GM23248 (cell line): ENCODE measurements around the gene GPR65. TPM values are rescaled to one million over a fixed set of nuclear protein-coding genes. Genes with fewer than 3 reads are reported as not detected.

ENCODE experiments used
- DNase-seq: peaks from one replicate; pipeline ENCODE4 v3.0.0-alpha.2; 2015
- H2AFZ ChIP-seq: fragments of 200-600 bp; sonication (generic); 2 replicates; pipeline ENCODE4 v1.6.1; 2016; ENCODE audit warnings: antibody characterized with exemption
- H3F3A ChIP-seq: fragments of 200-600 bp; sonication (generic); 2 replicates; pipeline ENCODE4 v1.6.1; 2016; ENCODE audit warnings: mild to moderate bottlenecking, antibody characterized with exemption, mixed run types; ENCODE audit not compliant: insufficient read depth
- H3K27ac ChIP-seq: fragments of 200-600 bp; sonication (generic); 2 replicates; pipeline ENCODE4 v1.5.1; 2016; ENCODE audit warnings: mild to moderate bottlenecking
- H3K27me3 ChIP-seq: fragments of 200-600 bp; sonication (generic); replicated peaks from 2 replicates; pipeline ENCODE4 v1.6.1; 2016; ENCODE audit warnings: mild to moderate bottlenecking; ENCODE audit not compliant: insufficient read depth
- H3K36me3 ChIP-seq: fragments of 200-600 bp; sonication (generic); 2 replicates; pipeline ENCODE4 v1.6.1; 2016; ENCODE audit warnings: low read depth, mild to moderate bottlenecking
- H3K4me1 ChIP-seq: fragments of 200-600 bp; sonication (generic); 2 replicates; pipeline ENCODE4 v1.6.1; 2016; ENCODE audit warnings: mild to moderate bottlenecking; ENCODE audit not compliant: insufficient read depth
- H3K4me2 ChIP-seq: fragments of 200-600 bp; sonication (generic); one replicate; pipeline ENCODE4 v1.6.1; 2016; ENCODE audit warnings: mild to moderate bottlenecking; ENCODE audit not compliant: unreplicated experiment
- H3K4me3 ChIP-seq: fragments of 200-600 bp; sonication (generic); 2 replicates; pipeline ENCODE4 v1.5.1; 2016; ENCODE audit warnings: mild to moderate bottlenecking
- H3K79me2 ChIP-seq: fragments of 200-600 bp; sonication (generic); 2 replicates; pipeline ENCODE4 v1.6.1; 2016; ENCODE audit warnings: mild to moderate bottlenecking; ENCODE audit not compliant: insufficient read depth
- H3K9ac ChIP-seq: fragments of 200-600 bp; sonication (generic); 2 replicates; pipeline ENCODE4 v1.6.1; 2016; ENCODE audit warnings: mild to moderate bottlenecking
- H3K9me2 ChIP-seq: fragments of 200-600 bp; sonication (generic); 2 replicates; pipeline ENCODE4 v1.6.1; 2016; ENCODE audit warnings: mixed run types, mild to moderate bottlenecking, moderate library complexity; ENCODE audit not compliant: insufficient read depth
- H3K9me3 ChIP-seq: fragments of 200-600 bp; sonication (generic); one replicate; pipeline ENCODE4 v1.6.1; 2017; ENCODE audit warnings: low read depth
- H4K20me1 ChIP-seq: fragments of 200-600 bp; sonication (generic); 2 replicates; pipeline ENCODE4 v1.6.0; 2016; ENCODE audit not compliant: insufficient read depth
- EZH2 ChIP-seq: fragments of 200-600 bp; sonication (generic); IDR thresholded peaks from 2 replicates; pipeline ENCODE4 v1.6.1; 2018; ENCODE audit warnings: antibody characterized with exemption, mild to moderate bottlenecking; ENCODE audit not compliant: insufficient read depth, poor library complexity, severe bottlenecking
- EZH2phosphoT487 ChIP-seq: fragments of 200-600 bp; sonication (generic); IDR thresholded peaks from 2 replicates; pipeline ENCODE4 v1.6.1; 2018; ENCODE audit warnings: antibody characterized with exemption, moderate library complexity, mild to moderate bottlenecking, low read depth; ENCODE audit not compliant: insufficient read depth
- WGBS, 2 experiments: methylation state at CpG; one replicate each; pipeline ENCODE4 v1.1.6; 2015 to 2017; ENCODE audit warnings: low lambda C conversion rate in 2 of 2, low coverage in 1 of 2; ENCODE audit errors: missing lambda C conversion rate in 2 of 2; 5-methylcytosine and 5-hydroxymethylcytosine counted together
- in situ Hi-C: fragments of 300-500 bp; cut with MboI; formaldehyde crosslinking; loops from 2 replicates; pipeline ENCODE4 v1.15.0; 2020
- polyA plus RNA-seq: library from polyadenylated mRNA; unstranded; fragments of >200 nt; fragmentation: Nextera tagmentation; extraction: Ambion mirVana; gene quantifications from 2 replicates; pipeline ENCODE4 v1.2.1, GENCODE V29; 2016
- total RNA-seq: library from RNA; depleted of rRNA; stranded (reverse); fragments of >200 nt; shearing (Covaris generic); gene quantifications from 2 replicates; pipeline ENCODE4 v1.2.3, GENCODE V29; 2014

GPR65 gene
- total and polyA plus RNA-seq, 2 experiments from 2014 or later = 0.06 to 0.22 TPM

DNA sequence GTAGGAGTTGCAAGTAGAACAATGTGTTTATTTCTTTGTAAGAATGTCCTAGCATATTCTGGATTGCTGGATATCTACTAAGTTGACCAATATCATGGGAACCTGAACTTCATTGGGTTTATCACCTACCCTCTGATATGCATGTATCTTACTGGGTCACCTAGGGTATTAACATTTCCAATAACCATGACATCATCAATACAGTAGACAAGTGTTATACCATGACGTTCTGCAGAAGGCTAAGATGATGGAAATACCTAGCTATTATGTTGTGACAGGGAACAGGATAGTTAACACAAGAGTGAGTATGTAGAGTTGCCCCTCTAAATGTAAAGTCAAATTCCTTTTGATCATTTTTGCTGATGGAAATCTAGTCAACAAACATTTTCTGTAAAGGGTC, 26.0 kb downstream of the GPR65 start:
- no peaks in the 10 kb centered on the region for H3K79me2 ChIP-seq
- TF ChIP-seq EZH2 (no peak), EZH2phosphoT487 (no peak)
- no peak overlapping the region for H2AFZ ChIP-seq
- H3F3A ChIP-seq = no peaks in the 10 kb centered on the region
- H3K4me1 ChIP-seq = no peaks in the 10 kb centered on the region
- no peaks in the 10 kb centered on the region for H4K20me1 ChIP-seq
- WGBS, 2 experiments = 0 to 5% methylated on average over 1 of the region's 1 CpG
- 0 out of 2 replicates have a peak, but pooled peaks cover under 1% of the 10 kb centered on the region for H3K27me3 ChIP-seq
- in situ Hi-C loops = no loop called here
- DNase-seq = no peak
- 0 out of 2 replicates have a peak, but pooled peaks cover 4% of the 10 kb centered on the region for H3K9me2 ChIP-seq
- H3K36me3 ChIP-seq = no peaks in the 10 kb centered on the region
- no peak overlapping the region for H3K27ac ChIP-seq
- no peak overlapping the region for H3K4me2 ChIP-seq
- H3K4me3 ChIP-seq = no peak overlapping the region
- no peaks in the 10 kb centered on the region for H3K9me3 ChIP-seq
- no peak overlapping the region for H3K9ac ChIP-seq

DNA sequence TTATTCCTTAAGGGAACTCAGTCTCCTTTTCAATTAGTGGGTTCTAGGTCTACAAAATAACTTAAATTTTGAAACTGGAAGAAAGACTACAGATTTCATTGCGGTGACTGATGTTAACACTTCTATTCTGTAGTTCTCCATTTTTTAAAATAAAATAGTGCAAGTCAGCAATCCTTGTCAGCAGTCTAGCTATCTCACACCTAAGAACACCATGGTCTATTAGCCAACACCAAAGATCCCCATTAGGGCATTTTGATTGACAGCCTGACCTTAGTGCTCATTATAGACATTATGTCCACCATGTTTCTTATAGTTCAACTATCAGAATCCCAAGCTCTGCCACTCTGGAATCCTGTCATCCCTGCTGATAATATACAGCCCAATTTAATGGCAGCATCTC, 27.4 kb downstream of the GPR65 start:
- Histone ChIP-seq H4K20me1 (no peaks in the 10 kb centered on the region), H3K9ac (no peak overlapping the region), H3K27me3 (no peaks in the 10 kb centered on the region), H3K9me3 (no peaks in the 10 kb centered on the region), H3K4me2 (no peak overlapping the region), H2AFZ (no peak overlapping the region), H3K79me2 (no peaks in the 10 kb centered on the region), H3K9me2 (0 out of 2 replicates have a peak, but pooled peaks cover 4% of the 10 kb centered on the region), H3K4me3 (no peak overlapping the region), H3K27ac (no peak overlapping the region), H3F3A (no peaks in the 10 kb centered on the region), H3K36me3 (no peaks in the 10 kb centered on the region), H3K4me1 (no peaks in the 10 kb centered on the region)
- in situ Hi-C loops = no loop called here
- DNase-seq = no peak
- TF ChIP-seq EZH2 (no peak), EZH2phosphoT487 (no peak)
- 67 to 69% methylated on average over 1 of the region's 1 CpG for WGBS, 2 experiments

DNA sequence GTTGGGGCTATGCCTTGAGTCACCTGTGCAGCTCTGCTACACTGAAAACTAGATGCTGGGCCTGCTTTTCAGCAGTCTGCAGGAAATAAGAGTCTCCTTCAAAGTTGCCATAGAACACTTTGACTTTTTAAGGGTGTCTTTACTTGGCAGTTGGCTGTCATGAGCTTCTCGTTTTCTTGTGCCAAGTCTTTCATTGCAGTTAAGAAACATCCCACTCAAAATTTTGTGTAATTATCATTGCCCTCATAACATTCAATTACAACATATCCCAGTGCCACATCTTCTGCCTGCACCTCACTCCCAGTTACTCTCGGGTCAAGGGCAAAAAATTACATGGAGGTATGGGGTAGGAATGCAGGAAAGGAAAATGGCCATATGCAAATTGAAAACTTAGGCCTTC, 29.1 kb downstream of the GPR65 start:
- Histone ChIP-seq H2AFZ (no peak overlapping the region), H3K9me2 (0 out of 2 replicates have a peak, but pooled peaks cover 4% of the 10 kb centered on the region), H4K20me1 (no peaks in the 10 kb centered on the region), H3K36me3 (no peaks in the 10 kb centered on the region), H3K27ac (no peak overlapping the region), H3K27me3 (no peaks in the 10 kb centered on the region), H3K4me3 (no peak overlapping the region), H3K9ac (no peak overlapping the region), H3K4me1 (no peaks in the 10 kb centered on the region), H3F3A (no peaks in the 10 kb centered on the region), H3K9me3 (no peaks in the 10 kb centered on the region), H3K4me2 (no peak overlapping the region), H3K79me2 (no peaks in the 10 kb centered on the region)
- in situ Hi-C loops = no loop called here
- WGBS, 2 experiments = 23 to 25% methylated on average over 2 of the region's 2 CpGs
- TF ChIP-seq EZH2 = no peak
- TF ChIP-seq EZH2phosphoT487 = no peak
- DNase-seq = no peak

DNA sequence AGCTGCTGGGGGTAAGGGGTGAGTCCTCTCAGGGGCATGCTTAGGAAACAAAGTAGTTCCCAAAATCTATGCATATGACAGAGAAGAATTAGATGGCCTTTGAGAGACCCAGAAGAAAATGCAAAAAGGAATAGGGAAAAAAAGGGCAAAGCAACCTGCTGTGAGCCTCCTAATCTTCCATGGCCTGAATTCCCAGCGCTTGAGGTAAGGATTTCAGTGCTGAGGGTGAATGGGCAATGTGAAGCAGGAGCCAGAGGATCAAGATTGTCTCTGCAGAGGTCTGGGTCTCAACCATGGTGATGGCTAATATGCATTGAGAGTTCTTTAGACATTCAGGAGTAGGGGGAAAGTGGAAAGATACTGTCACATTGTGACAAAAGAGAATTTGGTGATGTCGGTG, 31.5 kb downstream of the GPR65 start:
- H3K9ac ChIP-seq = no peak overlapping the region
- no peak overlapping the region for H2AFZ ChIP-seq
- no peaks in the 10 kb centered on the region for H4K20me1 ChIP-seq
- no peaks in the 10 kb centered on the region for H3K27me3 ChIP-seq
- in situ Hi-C loops = no loop called here
- TF ChIP-seq EZH2phosphoT487 = no peak
- TF ChIP-seq EZH2 = no peak
- no peaks in the 10 kb centered on the region for H3F3A ChIP-seq
- no peaks in the 10 kb centered on the region for H3K4me1 ChIP-seq
- no peaks in the 10 kb centered on the region for H3K36me3 ChIP-seq
- no peaks in the 10 kb centered on the region for H3K79me2 ChIP-seq
- H3K27ac ChIP-seq = no peak overlapping the region
- DNase-seq = no peak
- H3K4me3 ChIP-seq = no peak overlapping the region
- no peaks in the 10 kb centered on the region for H3K9me3 ChIP-seq
- 41 to 46% methylated on average over 2 of the region's 2 CpGs for WGBS, 2 experiments
- H3K4me2 ChIP-seq = no peak overlapping the region
- H3K9me2 ChIP-seq = no peaks in the 10 kb centered on the region

DNA sequence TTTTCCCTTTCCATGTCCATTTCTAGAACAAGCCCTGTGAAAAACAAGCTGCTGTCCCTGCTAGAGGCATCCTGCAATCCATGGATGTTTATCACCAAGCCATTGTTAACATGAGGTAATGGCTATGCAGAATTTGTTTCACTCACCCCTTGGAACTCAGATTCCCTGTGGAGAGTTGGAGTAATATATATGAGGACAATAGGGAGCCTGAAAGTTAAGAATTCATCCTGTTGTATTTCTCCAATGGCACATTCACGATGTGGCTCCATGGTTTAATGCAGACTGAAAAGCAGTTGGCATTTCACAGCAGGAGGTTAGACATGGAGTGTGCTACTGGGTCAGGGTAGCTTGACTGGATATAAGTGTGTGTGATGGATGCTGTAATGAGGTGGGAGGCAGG, 32.4 kb downstream of the GPR65 start:
- H2AFZ ChIP-seq = no peak overlapping the region

More for the DNA sequence above, 32.4 kb downstream of the GPR65 start:
- no peaks in the 10 kb centered on the region for H4K20me1 ChIP-seq
- TF ChIP-seq EZH2 (no peak), EZH2phosphoT487 (no peak)
- H3K4me3 ChIP-seq = no peak overlapping the region
- in situ Hi-C loops = no loop called here
- no peaks in the 10 kb centered on the region for H3K36me3 ChIP-seq
- H3K4me1 ChIP-seq = no peaks in the 10 kb centered on the region
- H3K79me2 ChIP-seq = no peaks in the 10 kb centered on the region
- no peak overlapping the region for H3K27ac ChIP-seq
- no peak for DNase-seq
- H3F3A ChIP-seq = no peaks in the 10 kb centered on the region
- no peaks in the 10 kb centered on the region for H3K27me3 ChIP-seq
- H3K4me2 ChIP-seq = no peak overlapping the region
- no peaks in the 10 kb centered on the region for H3K9me2 ChIP-seq
- WGBS, 2 experiments = 25 to 40% methylated on average over 1 of the region's 1 CpG
- H3K9me3 ChIP-seq = no peaks in the 10 kb centered on the region
- H3K9ac ChIP-seq = no peak overlapping the region
